Stimulated activated naive B cell treated with anti-CD40 and anti-IgM and Interleukin-4, amounts not matched to agents 10 μg/mL and 1 μg/mL and 100 μg/mL, for 72 hours (primary cell): ENCODE data around the gene SNRPD3.

ENCODE experiments used
- ATAC-seq, 2 donors: fragments of 150-1000 bp; cut with Tn5 transposase; replicated peaks; 2 replicates each; pipeline ENCODE4 v1.10.0; 2021; ENCODE audit warnings: moderate library complexity in 1 of 2
- DNase-seq: peaks from one replicate; pipeline ENCODE4 v3.0.0; 2021
- H3K27ac Mint-ChIP-seq: one replicate; pipeline ENCODE4 v1.8.0; 2022; ENCODE audit warnings: mild to moderate bottlenecking, mixed read lengths
- H3K27me3 Mint-ChIP-seq, 2 donors: one replicate each; pipeline ENCODE4 v1.8.0; 2022; ENCODE audit warnings: mixed read lengths in 2 of 2
- H3K36me3 Mint-ChIP-seq, 2 donors: one replicate each; pipeline ENCODE4 v1.8.0; 2022; ENCODE audit warnings: mixed read lengths in 2 of 2, mild to moderate bottlenecking in 1 of 2
- H3K4me1 Mint-ChIP-seq, 2 donors: one replicate each; pipeline ENCODE4 v1.8.0; 2022; ENCODE audit warnings: mixed read lengths in 2 of 2, mild to moderate bottlenecking in 1 of 2
- H3K4me3 Mint-ChIP-seq, 2 donors: one replicate each; pipeline ENCODE4 v1.8.0; 2022; ENCODE audit warnings: mild to moderate bottlenecking in 2 of 2, mixed read lengths in 2 of 2, moderate library complexity in 1 of 2
- H3K9me3 Mint-ChIP-seq, 2 donors: one replicate each; pipeline ENCODE4 v1.8.0; 2022; ENCODE audit warnings: mixed read lengths in 2 of 2, mild to moderate bottlenecking in 1 of 2

SNRPD3 gene

GRCh38 chr22:24567668-24568067 is 11.9 kb downstream of the SNRPD3 start:
- H3K36me3 Mint-ChIP-seq: peaks cover 27 to 39% of the 10 kb centered on the region in 2 donors
- H3K27me3 Mint-ChIP-seq: no peaks in the 10 kb centered on the region

GRCh38 chr22:24571266-24571665 is 15.5 kb downstream of the SNRPD3 start:
- Mint-ChIP-seq H3K36me3 (peaks cover 38 to 54% of the 10 kb centered on the region in 2 donors), H3K27me3 (no peaks in the 10 kb centered on the region), H3K4me3 (no peak overlapping the region), H3K27ac (peak overlapping the region; percentile 37), H3K4me1 (peaks cover 7 to 8% of the 10 kb centered on the region in 2 donors), H3K9me3 (no peaks in the 10 kb centered on the region)
- ATAC-seq (no peak), DNase-seq (no peak)

More at GRCh38 chr22:24567668-24568067, 11.9 kb downstream of the SNRPD3 start:
- ATAC-seq: peak in 1 of 2 donors; percentile 31
- Mint-ChIP-seq H3K27ac (no peak overlapping the region), H3K4me1 (peaks cover 19 to 28% of the 10 kb centered on the region in 2 donors), H3K9me3 (no peaks in the 10 kb centered on the region), H3K4me3 (no peak overlapping the region)
- no peak for DNase-seq

- peaks cover 0 to 1% of the 10 kb centered on the region in 2 donors for H3K4me1 Mint-ChIP-seq
- H3K27ac Mint-ChIP-seq: peak overlapping the region; percentile 37
- no peaks in the 10 kb centered on the region for H3K27me3 Mint-ChIP-seq
- no peaks in the 10 kb centered on the region for H3K9me3 Mint-ChIP-seq
- ATAC-seq: no peak
- no peak overlapping the region for H3K4me3 Mint-ChIP-seq
- H3K36me3 Mint-ChIP-seq: peaks cover 32 to 52% of the 10 kb centered on the region in 2 donors
- DNase-seq: no peak
These were observed 21.0 kb downstream of the SNRPD3 start for GRCh38 chr22:24576778-24577177.

GRCh38 chr22:24578355-24579257 is 22.8 kb downstream of the SNRPD3 start:
- Mint-ChIP-seq H3K36me3 (peaks cover 20 to 35% of the 10 kb centered on the region in 2 donors), H3K4me3 (no peak overlapping the region), H3K27me3 (no peaks in the 10 kb centered on the region), H3K4me1 (peaks cover 0 to 1% of the 10 kb centered on the region in 2 donors), H3K27ac (peak overlapping the region; percentile 76), H3K9me3 (no peaks in the 10 kb centered on the region)
- DNase-seq (no peak), ATAC-seq (no peak)

- no peaks in the 10 kb centered on the region for H3K27me3 Mint-ChIP-seq
- DNase-seq (no peak), ATAC-seq (no peak)
- no peak overlapping the region for H3K27ac Mint-ChIP-seq
- peaks cover 0 to 1% of the 10 kb centered on the region in 2 donors for H3K4me1 Mint-ChIP-seq
- H3K4me3 Mint-ChIP-seq: no peak overlapping the region
- H3K36me3 Mint-ChIP-seq: peaks cover 20 to 34% of the 10 kb centered on the region in 2 donors
- no peaks in the 10 kb centered on the region for H3K9me3 Mint-ChIP-seq
These were observed 23.4 kb downstream of the SNRPD3 start for GRCh38 chr22:24579258-24579601.

DNA sequence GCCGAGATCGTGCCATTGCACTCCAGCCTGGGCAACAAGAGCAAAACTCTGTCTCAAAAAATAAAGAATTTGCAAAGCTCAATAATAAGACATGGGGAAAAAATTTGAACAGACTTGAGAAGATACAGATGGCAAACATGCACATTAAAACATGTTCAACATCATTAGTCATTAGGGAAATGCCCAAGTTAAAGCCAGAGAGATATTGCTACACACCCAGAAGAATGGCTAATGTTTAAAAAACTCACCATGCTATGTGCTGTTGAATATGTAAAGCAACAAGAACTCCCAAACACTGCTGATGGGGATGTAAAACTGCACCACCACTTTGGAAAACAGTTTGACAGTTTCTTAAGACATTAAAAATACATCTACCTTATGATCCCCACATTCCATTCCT is 24.5 kb downstream of the SNRPD3 start:
- H3K36me3 Mint-ChIP-seq: peaks cover 16 to 23% of the 10 kb centered on the region in 2 donors

DNA sequence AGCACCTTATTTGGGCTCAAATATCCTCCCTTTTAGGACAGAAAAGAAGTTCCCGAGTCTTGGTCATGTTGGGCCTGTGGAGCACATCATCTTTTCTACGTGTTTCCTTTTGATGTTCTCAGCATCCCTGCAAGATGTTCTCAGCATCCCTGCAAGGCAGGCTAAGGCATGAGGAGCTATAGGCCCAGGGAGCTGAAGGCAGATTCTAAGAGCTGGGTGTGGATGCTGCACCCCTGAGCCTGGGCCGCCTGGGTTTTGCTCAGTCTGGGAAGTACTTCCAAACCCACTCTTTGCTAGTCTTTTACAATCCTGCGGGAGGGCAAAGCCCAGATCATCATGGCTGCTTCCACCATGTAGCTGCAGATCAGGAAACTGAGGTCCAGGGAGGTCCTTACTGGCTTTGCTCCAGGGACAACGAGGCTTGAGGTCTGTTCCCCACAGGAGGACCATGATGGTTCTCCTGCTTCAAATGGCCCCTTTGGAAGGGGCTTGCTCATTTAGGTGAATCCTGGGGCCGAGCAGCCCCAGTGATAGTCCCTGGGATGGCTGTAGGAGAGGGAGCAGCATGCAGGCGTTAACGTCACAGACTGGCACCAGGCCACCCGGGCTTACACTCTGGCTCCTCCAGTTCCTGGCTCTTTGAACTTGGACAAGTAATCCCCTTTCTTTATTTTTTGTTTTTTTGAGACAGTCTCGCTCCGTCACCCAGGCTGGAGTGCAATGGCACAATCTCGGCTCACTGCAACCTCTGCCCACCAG is 26.4 kb downstream of the SNRPD3 start:
- Mint-ChIP-seq H3K4me3 (no peak overlapping the region), H3K36me3 (peaks cover 8 to 14% of the 10 kb centered on the region in 2 donors), H3K27ac (no peak overlapping the region), H3K4me1 (no peaks in the 10 kb centered on the region), H3K27me3 (no peaks in the 10 kb centered on the region), H3K9me3 (no peaks in the 10 kb centered on the region)
- DNase-seq (no peak), ATAC-seq (no peak)

More for the DNA sequence above, 24.5 kb downstream of the SNRPD3 start:
- Mint-ChIP-seq H3K9me3 (no peaks in the 10 kb centered on the region), H3K4me1 (no peaks in the 10 kb centered on the region), H3K27ac (no peak overlapping the region), H3K4me3 (no peak overlapping the region), H3K27me3 (no peaks in the 10 kb centered on the region)
- ATAC-seq (no peak), DNase-seq (no peak)

- peaks cover 1 to 3% of the 10 kb centered on the region in 2 donors for H3K36me3 Mint-ChIP-seq
- no peaks in the 10 kb centered on the region for H3K27me3 Mint-ChIP-seq
- no peak for ATAC-seq
- DNase-seq: no peak
- peaks cover 0 to under 1% of the 10 kb centered on the region in 2 donors for H3K4me1 Mint-ChIP-seq
- H3K9me3 Mint-ChIP-seq: no peaks in the 10 kb centered on the region
- no peak overlapping the region for H3K4me3 Mint-ChIP-seq
- peak overlapping the region; percentile 51 for H3K27ac Mint-ChIP-seq
These were observed 27.7 kb downstream of the SNRPD3 start for GRCh38 chr22:24583221-24584165.

DNA sequence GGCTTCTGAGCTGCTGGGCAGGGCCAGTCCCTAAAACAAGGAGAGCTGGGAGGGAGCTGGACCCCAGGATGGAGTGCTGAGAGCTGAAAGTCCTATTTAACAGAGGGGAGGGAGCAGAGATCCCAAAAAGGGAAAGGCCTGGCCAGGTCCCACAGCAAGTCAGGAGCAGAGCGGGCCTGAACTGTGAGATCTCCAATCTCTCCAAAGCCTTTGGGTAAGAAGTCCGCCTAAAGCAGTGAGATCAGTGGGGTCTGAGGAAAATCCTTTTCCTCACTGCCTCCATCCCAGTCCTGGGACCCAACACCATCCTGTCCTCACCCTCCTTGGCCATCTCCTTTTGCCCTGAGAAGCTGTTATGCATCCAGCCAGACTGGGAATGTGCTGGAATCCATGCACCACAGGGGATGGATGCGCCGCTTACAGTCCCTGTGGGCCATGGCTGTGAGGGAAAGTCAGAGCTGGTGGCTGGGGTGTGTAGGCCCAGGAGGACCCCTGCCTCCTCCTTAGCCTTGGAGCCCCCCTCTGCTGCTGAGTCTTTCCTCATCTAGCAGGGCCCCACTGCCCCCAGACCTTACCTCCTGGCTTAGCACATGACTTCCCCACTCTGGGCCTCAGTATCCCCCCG is 28.5 kb downstream of the SNRPD3 start:
- Mint-ChIP-seq H3K4me3 (no peak overlapping the region), H3K27ac (peak overlapping the region; percentile 81), H3K36me3 (peaks cover 0 to 1% of the 10 kb centered on the region in 2 donors), H3K27me3 (no peaks in the 10 kb centered on the region), H3K9me3 (no peaks in the 10 kb centered on the region), H3K4me1 (peaks cover 4 to 7% of the 10 kb centered on the region in 2 donors)
- DNase-seq (no peak), ATAC-seq (no peak)

GRCh38 chr22:24584871-24585411 is 29.1 kb downstream of the SNRPD3 start:
- Mint-ChIP-seq H3K27me3 (no peaks in the 10 kb centered on the region), H3K9me3 (no peaks in the 10 kb centered on the region), H3K4me3 (no peak overlapping the region), H3K36me3 (peaks cover 0 to 1% of the 10 kb centered on the region in 2 donors), H3K4me1 (peaks cover 4 to 7% of the 10 kb centered on the region in 2 donors), H3K27ac (peak overlapping the region; percentile 81)
- DNase-seq: no peak
- ATAC-seq: no peak

DNA sequence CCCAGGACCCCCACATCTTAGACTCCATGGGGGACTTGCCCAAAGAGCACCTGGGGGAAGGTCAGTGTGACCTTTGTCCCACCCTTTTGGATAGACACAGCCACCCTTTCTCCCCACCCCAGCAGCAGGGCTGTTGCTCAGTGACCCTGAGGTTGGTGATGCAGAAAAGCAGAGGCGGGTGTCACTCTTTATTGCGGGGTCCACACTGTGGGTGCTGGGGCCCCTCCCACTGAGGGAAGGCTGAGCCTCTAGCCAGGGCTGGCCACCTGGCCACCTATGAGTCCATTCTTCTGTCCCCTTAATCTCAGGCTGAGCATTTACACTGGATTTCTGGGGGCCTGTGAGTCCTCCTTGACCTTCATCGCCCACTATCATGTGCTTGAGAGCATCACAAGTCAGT is 29.7 kb downstream of the SNRPD3 start:
- H3K27ac Mint-ChIP-seq: no peak overlapping the region
- peaks cover 4 to 7% of the 10 kb centered on the region in 2 donors for H3K4me1 Mint-ChIP-seq
- no peak for DNase-seq
- H3K9me3 Mint-ChIP-seq: no peaks in the 10 kb centered on the region
- peaks cover 0 to under 1% of the 10 kb centered on the region in 2 donors for H3K27me3 Mint-ChIP-seq
- no peak for ATAC-seq
- no peak overlapping the region for H3K4me3 Mint-ChIP-seq
- H3K36me3 Mint-ChIP-seq: peaks cover 0 to 1% of the 10 kb centered on the region in 2 donors

DNA sequence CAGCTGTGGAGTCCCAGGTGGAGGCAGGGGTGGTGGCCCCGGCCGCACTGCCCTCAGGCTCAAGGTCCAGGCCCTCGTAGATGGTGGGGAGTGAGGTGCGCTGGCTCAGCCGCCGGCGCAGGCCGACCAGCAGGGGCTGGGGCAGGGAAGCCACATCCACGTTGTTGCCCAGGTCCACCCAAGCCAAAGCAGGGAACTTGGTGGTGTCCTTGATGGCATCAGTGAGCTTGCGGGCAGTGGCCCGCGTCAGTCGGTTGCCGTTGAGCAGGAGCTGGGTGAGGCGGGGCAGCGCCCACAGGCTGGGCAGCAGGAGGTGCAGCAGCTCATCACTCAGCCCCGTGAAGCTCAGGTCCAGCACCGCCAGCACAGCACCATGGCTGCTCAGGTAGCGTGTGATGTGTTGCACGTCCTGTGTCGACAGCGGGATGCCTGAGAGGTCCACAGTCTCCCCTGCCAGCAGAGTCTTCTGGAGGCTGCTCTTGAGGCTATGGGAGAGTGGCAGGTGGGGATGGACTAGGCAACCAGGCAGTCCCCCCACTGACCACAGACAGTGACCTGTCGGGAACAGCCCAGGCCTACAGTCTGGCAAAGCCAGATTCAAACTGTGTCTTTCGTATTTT is 30.2 kb downstream of the SNRPD3 start:
- Mint-ChIP-seq H3K36me3 (peaks cover 0 to 1% of the 10 kb centered on the region in 2 donors), H3K27ac (no peak overlapping the region), H3K9me3 (no peaks in the 10 kb centered on the region), H3K27me3 (peaks cover 0 to 6% of the 10 kb centered on the region in 2 donors), H3K4me1 (peaks cover 4 to 7% of the 10 kb centered on the region in 2 donors), H3K4me3 (no peak overlapping the region)
- no peak for ATAC-seq
- no peak for DNase-seq

- Mint-ChIP-seq H3K27me3 (peaks cover 0 to 19% of the 10 kb centered on the region in 2 donors), H3K36me3 (peaks cover 0 to 1% of the 10 kb centered on the region in 2 donors), H3K9me3 (no peaks in the 10 kb centered on the region), H3K4me3 (no peak overlapping the region), H3K4me1 (peaks cover 4 to 9% of the 10 kb centered on the region in 2 donors), H3K27ac (no peak overlapping the region)
- DNase-seq (no peak), ATAC-seq (no peak)
These were observed 31.5 kb downstream of the SNRPD3 start for GRCh38 chr22:24587251-24587650.
